Measurements from ENCODE around the gene DNAJC12.
"Not testable (repeated sequence)": the region's sequence is repeated elsewhere in the genome, so short reads cannot be mapped to it uniquely, and the experiment has no call there.

The DNAJC12 gene

DNA sequence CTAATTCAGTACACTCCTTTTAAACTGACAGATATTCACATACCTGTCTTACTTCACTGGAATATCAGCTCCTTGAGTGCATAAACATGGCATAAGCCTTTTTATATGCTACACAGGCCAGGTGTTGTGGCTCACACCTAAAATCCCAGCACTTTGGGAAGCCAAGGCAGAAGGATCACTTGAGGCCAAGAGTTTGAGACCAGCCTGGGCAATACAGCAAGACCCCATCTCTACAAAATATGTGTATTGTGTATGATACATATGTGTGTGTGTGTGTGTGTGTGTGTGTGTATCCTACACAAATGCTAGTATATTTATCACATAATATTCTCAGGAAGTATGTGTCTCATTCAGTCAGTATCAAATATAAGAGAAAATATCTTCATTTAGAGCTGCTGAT is 45.3 kb downstream of the DNAJC12 start:
- DNase-seq (ENCODE audit: low spot score) = no peak

DNA sequence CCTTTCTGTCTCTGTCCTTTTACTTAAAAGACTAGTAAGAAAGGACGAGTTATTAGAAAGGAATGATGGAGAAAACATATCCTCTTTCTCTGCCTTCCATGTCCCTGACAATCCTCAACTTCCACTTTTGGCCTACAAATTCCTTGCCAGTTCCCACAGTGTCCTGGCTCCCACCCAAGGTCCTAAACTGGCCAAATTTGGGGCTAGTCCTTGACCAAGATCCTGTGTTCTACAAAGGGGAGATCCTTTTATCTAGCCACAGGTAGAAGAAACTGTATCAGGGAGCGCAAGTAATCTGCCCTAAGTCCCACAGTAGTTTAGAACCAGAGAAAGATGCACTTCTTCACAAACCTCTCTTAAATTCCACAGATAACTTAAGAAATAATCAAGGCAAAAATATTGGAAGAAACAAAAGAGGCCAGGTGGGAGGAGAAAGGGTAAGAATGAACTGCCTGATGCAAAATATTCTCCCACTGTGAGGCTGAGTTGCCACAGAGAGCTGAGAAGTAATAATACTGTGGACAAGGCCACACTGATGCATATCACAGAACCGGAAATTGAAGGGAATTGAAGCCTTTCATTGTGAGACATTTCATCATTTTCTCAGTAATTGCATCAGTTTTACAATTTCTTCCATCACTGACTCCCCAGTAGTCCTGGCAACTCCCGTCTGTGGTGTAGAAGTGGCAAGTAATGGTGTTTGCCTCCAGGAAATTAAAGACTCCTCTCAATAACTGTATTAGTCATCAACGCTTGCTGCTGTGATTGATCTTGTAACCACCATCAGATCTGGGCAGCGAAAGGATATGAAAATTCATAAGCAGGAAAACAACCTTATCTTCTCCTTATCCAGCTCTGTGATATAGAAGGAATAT is 47.2 kb downstream of the DNAJC12 start:
- peak; percentile 62 for DNase-seq (ENCODE audit: low spot score)

DNA sequence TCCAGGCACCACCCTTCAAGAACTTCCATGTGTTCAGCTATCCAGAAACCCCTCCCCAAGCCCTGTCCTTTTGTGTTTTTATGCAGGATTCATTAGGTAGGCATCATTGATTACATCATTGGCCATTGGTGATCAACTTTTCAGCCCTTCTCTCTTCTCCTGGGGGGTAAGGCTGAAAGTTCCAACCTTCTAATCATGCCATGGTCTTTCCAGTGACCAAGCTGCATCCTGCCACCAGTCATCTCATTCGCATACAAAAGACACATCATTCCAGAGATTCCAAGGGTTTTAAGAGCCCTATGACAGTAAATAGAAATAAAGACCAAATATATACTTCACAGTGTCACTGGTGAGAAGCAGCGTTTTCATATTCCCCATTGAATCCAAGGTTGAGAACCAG is 48.2 kb downstream of the DNAJC12 start:
- DNase-seq (ENCODE audit: low spot score) = no peak

DNA sequence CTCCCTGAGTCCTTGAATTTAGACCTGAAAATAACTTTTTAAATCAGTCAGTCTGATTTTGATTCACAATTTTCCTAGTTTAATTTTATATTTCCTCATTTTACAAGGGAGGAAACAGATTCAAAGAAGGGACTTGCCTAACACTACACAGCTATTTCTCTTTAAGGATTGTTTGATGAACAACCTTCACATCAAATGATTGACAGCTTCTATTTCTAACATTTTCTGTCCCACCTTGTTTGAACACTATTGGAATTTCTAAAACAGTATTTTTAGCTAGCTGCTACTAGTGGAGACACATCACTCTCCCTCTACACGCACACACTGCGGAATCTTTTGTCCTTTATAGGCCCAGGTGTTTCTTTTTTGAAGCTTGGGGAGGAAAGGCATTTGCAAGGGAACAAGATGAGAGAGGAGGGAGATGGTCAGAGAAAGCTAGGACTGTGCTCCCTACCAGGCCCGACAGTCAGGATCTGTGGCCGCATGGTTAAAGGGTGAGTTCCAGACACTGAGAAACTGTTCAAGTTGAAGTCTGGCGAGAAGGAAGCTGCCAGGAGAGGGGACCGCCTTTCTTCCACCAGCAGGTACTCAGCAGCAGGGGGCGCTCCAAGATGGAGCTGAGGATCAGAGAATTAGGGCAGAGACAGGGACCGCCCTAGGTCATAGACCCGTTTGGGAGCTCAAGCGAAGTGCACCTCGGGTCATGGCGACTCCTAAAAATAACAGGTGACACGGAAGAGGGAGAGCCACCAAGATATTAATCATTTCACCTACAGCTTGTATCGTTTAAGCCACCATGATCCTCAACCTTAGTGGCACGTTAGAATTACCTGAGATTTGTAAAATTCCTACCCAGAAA is 49.7 kb downstream of the DNAJC12 start:
- peak; percentile 78 for DNase-seq (ENCODE audit: low spot score)

- DNase-seq (ENCODE audit: low spot score) = peak; percentile 41
These were observed 52.9 kb downstream of the DNAJC12 start for GRCh38 chr10:67785098-67785497.

DNA sequence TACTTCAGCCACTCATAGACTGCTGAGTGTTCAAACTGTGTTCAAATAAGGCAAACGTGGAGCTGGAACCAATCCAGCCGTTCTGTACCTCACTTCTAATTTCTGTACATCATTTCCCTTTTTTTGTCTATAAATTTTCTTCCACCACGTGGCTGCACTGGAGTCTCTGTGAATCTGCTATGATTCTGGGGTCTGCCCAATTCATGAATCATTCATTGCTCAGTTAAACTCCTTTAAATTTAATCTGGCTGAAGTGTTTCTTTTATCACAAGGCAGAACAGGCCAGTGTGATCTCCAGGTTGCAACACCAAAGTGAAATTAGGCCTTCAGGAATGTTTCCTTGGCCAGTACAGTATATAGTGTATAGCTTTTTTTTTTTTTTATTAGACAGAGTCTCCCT is 53.5 kb downstream of the DNAJC12 start:
- DNase-seq (ENCODE audit: low spot score) = no peak

GRCh38 chr10:67783606-67784294 is 54.2 kb downstream of the DNAJC12 start:
- no peak for DNase-seq (ENCODE audit: low spot score)

DNA sequence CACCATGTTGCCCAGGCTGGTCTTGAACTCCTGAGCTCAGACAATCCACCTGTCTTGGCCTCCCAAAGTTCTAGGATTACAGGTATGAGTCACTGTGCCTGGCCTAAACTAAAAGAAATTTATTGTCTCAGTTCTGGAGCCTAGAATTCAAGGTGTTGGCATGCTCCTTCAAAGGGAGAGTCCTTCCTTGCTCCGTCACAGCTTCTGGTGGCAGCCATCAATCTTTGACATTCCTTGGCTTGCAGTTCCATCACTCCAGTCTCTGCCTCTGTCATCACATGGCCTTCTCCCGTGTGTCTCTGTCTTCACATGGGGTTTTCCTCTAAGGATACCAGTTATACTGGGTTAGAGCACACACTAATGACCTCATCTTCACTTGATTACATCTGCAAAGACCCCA is 55.5 kb downstream of the DNAJC12 start:
- no peak for DNase-seq (ENCODE audit: low spot score)

- no peak for DNase-seq (ENCODE audit: low spot score)
These were observed 57.0 kb downstream of the DNAJC12 start for GRCh38 chr10:67780759-67781538.

- DNase-seq (ENCODE audit: low spot score) = not testable (repeated sequence)
These were observed 57.8 kb downstream of the DNAJC12 start for GRCh38 chr10:67780204-67780621.

GRCh38 chr10:67779465-67780203 is 58.4 kb downstream of the DNAJC12 start:
- peak; percentile 85 for DNase-seq (ENCODE audit: low spot score)

DNA sequence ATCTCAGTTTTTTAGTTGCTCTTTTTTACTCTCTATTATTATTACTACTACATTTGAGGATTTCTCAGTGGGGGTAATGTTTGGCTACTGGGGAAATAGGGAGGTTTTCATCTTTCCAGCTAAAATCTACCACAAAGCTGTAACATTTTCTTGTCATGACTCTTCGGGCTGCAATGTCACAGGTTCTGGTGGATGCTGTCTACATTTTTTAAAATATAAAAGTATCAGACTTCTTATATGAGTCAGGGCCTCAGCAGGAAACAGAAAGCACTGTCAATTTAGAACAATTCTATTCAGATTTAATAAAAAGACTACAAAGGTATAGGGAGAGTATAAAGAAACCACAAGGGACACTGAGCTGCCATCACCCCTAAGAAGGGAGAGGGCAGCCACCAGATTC is 61.6 kb downstream of the DNAJC12 start:
- DNase-seq (ENCODE audit: low spot score) = no peak

DNA sequence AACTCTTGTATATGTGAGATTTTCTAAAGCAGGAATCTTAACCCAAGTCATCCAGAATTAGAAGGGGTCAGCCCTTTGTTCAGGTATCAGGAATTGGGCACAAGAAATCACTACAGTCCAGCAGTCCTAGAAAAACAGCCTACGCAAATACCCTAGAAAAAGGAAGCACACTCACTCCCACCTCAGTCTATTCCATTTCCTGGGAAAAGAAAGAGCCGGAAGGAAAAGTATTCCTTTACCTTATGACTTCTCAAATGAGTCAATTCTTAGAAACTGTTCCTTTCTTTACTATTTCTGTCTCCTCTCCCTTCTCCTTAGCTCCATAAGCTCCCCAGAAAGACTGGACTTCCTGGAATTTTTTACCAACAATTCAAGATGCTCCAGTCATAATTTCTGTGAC is 62.7 kb downstream of the DNAJC12 start:
- no peak for DNase-seq (ENCODE audit: low spot score)

- no peak for DNase-seq (ENCODE audit: low spot score)
These were observed 65.0 kb downstream of the DNAJC12 start for GRCh38 chr10:67772894-67773511.

GRCh38 chr10:67772151-67772550 is 65.8 kb downstream of the DNAJC12 start:
- DNase-seq (ENCODE audit: low spot score) = no peak

DNA sequence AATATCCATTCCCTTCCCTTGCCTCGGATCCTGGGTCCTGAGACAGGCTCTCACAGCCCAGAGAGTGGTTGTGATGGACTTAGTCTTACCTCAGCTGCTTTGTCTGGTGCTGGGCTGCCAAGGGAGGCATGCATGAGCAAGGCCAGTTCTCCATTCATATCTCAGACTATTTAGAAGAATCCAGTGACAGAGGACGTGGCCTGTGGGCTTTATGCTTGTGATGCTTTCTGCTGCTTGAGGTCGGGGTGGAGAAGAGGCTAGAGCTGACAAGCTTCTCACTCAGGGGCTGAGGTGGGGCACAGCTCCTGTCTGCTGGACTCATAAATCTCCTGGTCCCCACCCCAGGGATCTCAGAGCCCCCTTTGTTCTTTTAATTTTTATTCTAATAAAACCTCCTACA is 66.8 kb downstream of the DNAJC12 start:
- DNase-seq (ENCODE audit: low spot score) = no peak

DNA sequence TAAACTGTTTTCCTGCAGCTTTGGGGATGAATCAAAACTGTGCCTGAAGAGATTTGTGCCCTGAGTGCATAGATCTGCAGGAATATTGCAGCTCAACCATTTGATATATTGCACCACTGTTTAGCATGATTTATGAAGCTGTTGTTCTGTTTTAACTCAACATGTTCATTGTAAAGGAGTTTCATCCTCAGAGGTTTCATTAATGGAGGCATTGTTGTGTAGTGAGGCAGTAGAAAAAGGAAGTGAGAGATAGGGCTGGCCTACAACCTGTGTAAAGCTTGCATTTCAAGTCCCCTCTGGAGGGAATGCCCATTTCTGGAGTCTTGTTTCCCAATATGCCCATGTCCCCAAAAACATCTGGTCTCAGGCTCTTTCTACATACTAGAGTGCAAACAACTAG is 67.5 kb downstream of the DNAJC12 start:
- no peak for DNase-seq (ENCODE audit: low spot score)

DNA sequence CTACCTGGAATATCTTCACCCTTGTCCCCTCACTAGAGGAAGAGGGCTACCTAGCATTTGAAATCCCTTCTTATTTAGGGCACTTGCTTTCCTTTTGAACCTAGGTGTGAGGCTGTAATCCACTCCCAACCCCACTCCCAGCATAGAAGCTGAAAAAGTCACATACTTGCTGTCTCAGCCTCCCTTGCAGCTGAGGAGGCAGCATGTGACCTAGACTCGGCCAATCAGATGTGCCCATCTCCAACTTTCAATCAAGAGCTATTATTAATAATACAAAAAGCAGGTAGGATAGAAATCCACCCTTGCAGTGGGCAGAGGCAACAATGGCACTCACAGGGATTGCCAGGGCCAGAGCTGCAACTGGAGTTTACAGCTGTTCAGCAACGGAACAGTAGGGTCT is 70.7 kb downstream of the DNAJC12 start:
- DNase-seq (ENCODE audit: low spot score) = no peak

DNA sequence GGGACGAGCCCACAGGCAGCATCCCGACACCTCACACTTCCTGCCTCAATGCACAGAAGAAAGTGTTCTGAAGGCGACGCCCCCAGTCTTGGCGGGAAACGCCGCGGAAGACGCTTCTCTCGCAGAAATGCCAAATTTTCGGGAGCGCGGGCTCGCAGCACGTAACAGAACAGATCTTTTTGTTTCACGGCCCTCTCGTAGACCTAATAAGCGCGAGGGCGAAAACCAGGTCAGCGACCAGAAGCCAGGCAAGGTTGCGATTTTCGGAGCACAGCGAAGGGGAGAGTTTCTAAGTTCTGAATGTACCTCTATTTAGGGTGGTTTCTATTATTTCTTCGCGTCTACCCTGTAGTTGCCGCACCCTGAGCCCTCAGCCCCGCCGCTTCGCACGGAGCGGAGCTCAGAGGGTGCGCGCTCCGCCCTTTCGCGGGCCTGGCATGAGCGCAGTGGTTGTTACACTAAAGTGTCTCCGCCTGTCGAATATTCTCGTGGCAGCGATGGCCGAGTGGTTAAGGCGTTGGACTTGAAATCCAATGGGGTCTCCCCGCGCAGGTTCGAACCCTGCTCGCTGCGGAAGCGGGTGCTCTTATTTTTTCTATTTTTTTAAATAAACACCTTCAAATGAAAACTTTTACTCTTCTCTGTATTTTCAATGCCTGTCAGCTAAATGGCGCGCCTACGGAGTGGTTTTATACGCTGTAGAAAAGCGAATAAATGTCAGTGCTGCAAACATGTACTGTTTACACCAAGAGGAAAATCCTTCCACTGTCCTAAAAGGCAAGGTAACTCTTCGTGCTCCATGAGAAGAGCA is 73.8 kb downstream of the DNAJC12 start:
- peak; percentile 98 for DNase-seq (ENCODE audit: low spot score)

Data from CD4-positive, alpha-beta T cell treated with Interleukin-2 at 100 ng/mL for 4 hours (primary cell).